Tibial artery (tissue), 4 donors: ENCODE data around the gene ITGB6.

Experiments
- DNase-seq, 2 donors: peaks; one replicate each; pipeline ENCODE4 v3.0.0-alpha.2; 2019
- H3K27ac ChIP-seq, 2 donors: fragments of 200-600 bp; sonication (generic) in 1 of 2; 1 replicate in 1 of 2; 2 replicates in 1 of 2; pipeline ENCODE4 v1.5.1; 2018 to 2019; ENCODE audit warnings: mild to moderate bottlenecking in 1 of 2
- H3K27me3 ChIP-seq, 2 donors: fragments of 200-600 bp; sonication (generic) in 1 of 2; one replicate each; pipeline versions ENCODE4 v1.5.1 to v1.6.0; 2016 to 2019
- H3K36me3 ChIP-seq, 3 donors: fragments of 200-600 bp; sonication (generic) in 2 of 3; one replicate each; pipeline ENCODE4 v1.5.1; 2016 to 2019; ENCODE audit warnings: mild to moderate bottlenecking in 2 of 3
- H3K4me1 ChIP-seq, 4 donors: fragments of 200-600 bp; sonication (generic) in 2 of 4; 1 replicate in 3 of 4; 2 replicates in 1 of 4; pipeline ENCODE4 v1.5.1; 2016 to 2019
- H3K4me3 ChIP-seq, 2 donors: fragments of 200-600 bp; sonication (generic) in 1 of 2; 1 replicate in 1 of 2; 2 replicates in 1 of 2; pipeline ENCODE4 v1.5.1; 2018 to 2019; ENCODE audit warnings: mild to moderate bottlenecking in 2 of 2
- H3K9me3 ChIP-seq, 3 donors: fragments of 200-600 bp; sonication (generic) in 1 of 3; one replicate each; pipeline ENCODE4 v1.5.1; 2016 to 2019
- CTCF ChIP-seq, 2 experiments: fragments of 200-600 bp in 1 of 2; fragments of 450-650 bp in 1 of 2; IDR thresholded peaks; one replicate each; pipeline ENCODE4 v1.5.1; 2017 to 2019; ENCODE audit warnings: antibody characterized with exemption in 2 of 2, mild to moderate bottlenecking in 1 of 2, moderate library complexity in 1 of 2
- intact Hi-C: fragments of 100-400 bp; cut with DNase I; formaldehyde crosslinking; loops from one replicate; pipeline ENCODE4 v1.15.0; 2023; ENCODE audit warnings: low total_unique reads

ITGB6 gene

GRCh38 chr2:160205505-160205904 lies 5.4 kb upstream of the ITGB6 start:
- Histone ChIP-seq H3K4me1 (peaks cover 0 to 41% (median 31%) of the 10 kb centered on the region in 4 donors), H3K9me3 (no peaks in the 10 kb centered on the region), H3K27me3 (no peaks in the 10 kb centered on the region), H3K4me3 (no peak overlapping the region), H3K27ac (peak overlapping the region; percentile 52 to 81), H3K36me3 (no peaks in the 10 kb centered on the region)
- intact Hi-C loops = no loop called here
- peak; percentile 34 to 83 for DNase-seq
- TF ChIP-seq CTCF (IDR thresholded peaks at IDR 0.05) = no peak

GRCh38 chr2:160203422-160203821 lies 3.4 kb upstream of the ITGB6 start:
- Histone ChIP-seq H3K27me3 (no peaks in the 10 kb centered on the region), H3K27ac (no peak overlapping the region), H3K4me3 (no peak overlapping the region), H3K9me3 (no peaks in the 10 kb centered on the region), H3K36me3 (no peaks in the 10 kb centered on the region), H3K4me1 (peaks cover 0 to 25% (median 19%) of the 10 kb centered on the region in 4 donors)
- intact Hi-C loops = no loop called here
- no peak for DNase-seq
- no peak for TF ChIP-seq CTCF (IDR thresholded peaks at IDR 0.05)

GRCh38 chr2:160203007-160203406 lies 2.9 kb upstream of the ITGB6 start:
- Histone ChIP-seq H3K27me3 (no peaks in the 10 kb centered on the region), H3K9me3 (no peaks in the 10 kb centered on the region), H3K4me3 (no peak overlapping the region), H3K4me1 (peaks cover 0 to 21% (median 16%) of the 10 kb centered on the region in 4 donors), H3K36me3 (no peaks in the 10 kb centered on the region), H3K27ac (no peak overlapping the region)
- intact Hi-C loops = no loop called here
- no peak for TF ChIP-seq CTCF (IDR thresholded peaks at IDR 0.05)
- DNase-seq = no peak

- intact Hi-C loops = no loop called here
Observed at GRCh38 chr2:160201849-160202539, 1.9 kb upstream of the ITGB6 start.

GRCh38 chr2:160200921-160201320 lies 849 bp upstream of the ITGB6 start:
- Histone ChIP-seq H3K4me3 (no peak overlapping the region), H3K27ac (no peak overlapping the region)

More at GRCh38 chr2:160201849-160202539, 1.9 kb upstream of the ITGB6 start:
- Histone ChIP-seq H3K36me3 (no peaks in the 10 kb centered on the region), H3K27me3 (no peaks in the 10 kb centered on the region), H3K27ac (no peak overlapping the region), H3K4me1 (peaks cover 0 to 12% (median 8%) of the 10 kb centered on the region in 4 donors), H3K4me3 (no peak overlapping the region), H3K9me3 (no peaks in the 10 kb centered on the region)
- no peak for DNase-seq
- TF ChIP-seq CTCF (IDR thresholded peaks at IDR 0.05) = no peak

More at GRCh38 chr2:160200921-160201320, 849 bp upstream of the ITGB6 start:
- no peaks in the 10 kb centered on the region for H3K36me3 ChIP-seq
- peaks cover 0 to 12% (median 8%) of the 10 kb centered on the region in 4 donors for H3K4me1 ChIP-seq
- TF ChIP-seq CTCF (IDR thresholded peaks at IDR 0.05) = no peak
- intact Hi-C loops = no loop called here
- H3K9me3 ChIP-seq = no peaks in the 10 kb centered on the region
- no peaks in the 10 kb centered on the region for H3K27me3 ChIP-seq
- DNase-seq = no peak
